SK-N-MC (cell line): ENCODE data around the gene TRPM2.

Experiments
- EZH2 ChIP-seq: fragments of 200-600 bp; sonication (generic); IDR thresholded peaks from one replicate; pipeline ENCODE4 v1.6.1; 2017; ENCODE audit warnings: antibody characterized with exemption
- FOXP2 ChIP-seq: optimal IDR thresholded peaks from 2 replicates; pipeline ENCODE3; 2011; ENCODE audit warnings: mild to moderate bottlenecking, moderate library complexity; ENCODE audit not compliant: insufficient read depth; ENCODE audit errors: extremely low read length, control extremely low read depth
- POLR2AphosphoS5 ChIP-seq: IDR thresholded peaks from 2 replicates; pipeline ENCODE4 v1.6.1; 2012; ENCODE audit warnings: mild to moderate bottlenecking, low read depth, low read length, borderline replicate concordance

GRCh38 chr21:44439211-44439600 is 85.8 kb downstream of the TRPM2 start:
- TF ChIP-seq POLR2AphosphoS5 (no peak), EZH2 (no peak), FOXP2 (no peak)
